GM19240 (cell line): ENCODE data around the gene DDX39A.

Experiments
- DNase-seq: peaks from one replicate; pipeline ENCODE4 v3.0.0; 2011; ENCODE audit warnings: low spot score; ENCODE audit not compliant: insufficient read length

Gene DDX39A

GRCh38 chr19:14434543-14435319 lies 15.6 kb upstream of the DDX39A start:
- DNase-seq, result no peak

- no peak for DNase-seq
Observed at GRCh38 chr19:14433554-14434501, 14.7 kb upstream of the DDX39A start.

- peak; percentile 41 for DNase-seq
Observed at GRCh38 chr19:14432791-14433553, 13.8 kb upstream of the DDX39A start, which contains the start of gene PKN1. PKN1 (plus strand) TSS chr19:14433306; CDS start chr19:14433522, 216 bp downstream.

DNA sequence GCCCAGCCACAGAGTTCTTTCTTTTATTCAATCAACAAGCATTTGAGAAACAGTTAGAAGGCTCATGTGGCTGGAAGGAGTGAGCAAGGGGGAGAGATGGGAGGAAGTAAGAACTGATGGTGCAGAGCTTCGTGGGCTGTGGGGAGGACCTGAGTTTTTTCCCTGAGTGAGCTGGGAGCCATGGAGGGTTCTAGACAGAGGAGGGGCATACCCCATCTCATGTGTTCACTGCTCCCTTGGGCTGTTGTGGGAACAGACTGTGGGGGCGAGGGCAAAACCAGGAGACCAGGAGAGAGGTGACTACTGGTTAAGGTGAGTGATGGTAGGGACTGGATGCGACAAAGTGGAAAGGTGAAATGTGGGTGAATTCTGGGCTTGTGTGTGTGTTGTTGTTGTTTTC lies 11.6 kb upstream of the DDX39A start:
- DNase-seq, result no peak

DNA sequence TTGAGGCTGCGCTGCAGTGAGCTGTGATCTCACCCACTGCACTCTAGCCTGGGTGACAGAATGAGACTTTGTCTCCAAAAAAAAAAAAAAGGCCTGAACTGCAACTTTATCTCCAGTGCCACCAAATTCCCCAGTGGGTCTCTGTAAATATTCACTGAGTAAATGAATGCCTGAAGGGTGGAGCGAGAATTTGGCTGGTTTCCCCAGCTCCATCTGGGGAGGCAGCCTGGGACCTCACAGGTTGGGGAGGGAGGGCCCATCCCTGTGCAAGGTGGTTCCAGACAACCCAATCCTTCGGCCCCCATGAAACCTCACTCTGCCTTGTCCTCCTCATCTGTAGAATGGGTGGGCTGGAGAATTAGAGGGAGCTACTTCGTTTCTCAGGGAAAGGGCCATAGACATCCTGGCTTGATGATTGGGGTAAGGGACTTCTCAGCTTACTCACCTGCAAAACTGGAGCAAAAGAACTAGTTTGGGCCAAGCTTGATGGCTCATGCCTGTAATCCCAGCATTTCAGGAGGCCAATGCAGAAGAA lies 9.8 kb upstream of the DDX39A start:
- DNase-seq, result no peak

DNA sequence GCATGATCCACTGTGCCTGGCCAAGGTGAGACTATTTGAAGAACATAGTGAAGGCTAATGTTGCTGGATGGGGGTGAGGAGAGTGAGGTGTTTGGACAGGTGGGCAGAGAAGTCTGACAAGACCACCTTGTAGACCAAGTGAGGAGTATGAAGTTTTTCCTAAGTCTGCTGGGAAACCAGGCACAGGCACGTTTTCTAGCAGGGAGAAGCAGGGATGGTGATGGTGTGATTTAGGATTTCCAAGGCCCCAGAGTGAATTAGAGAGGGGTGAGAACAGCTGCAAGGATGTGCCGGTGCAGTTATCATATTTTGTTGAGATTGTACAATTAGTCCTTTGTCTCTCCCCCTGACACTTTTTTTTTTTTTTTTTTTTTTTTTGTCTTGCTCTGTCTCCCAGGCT lies 8.3 kb upstream of the DDX39A start:
- DNase-seq, result no peak

- no peak for DNase-seq
Observed at GRCh38 chr19:14425696-14426138, 6.6 kb upstream of the DDX39A start.

DNA sequence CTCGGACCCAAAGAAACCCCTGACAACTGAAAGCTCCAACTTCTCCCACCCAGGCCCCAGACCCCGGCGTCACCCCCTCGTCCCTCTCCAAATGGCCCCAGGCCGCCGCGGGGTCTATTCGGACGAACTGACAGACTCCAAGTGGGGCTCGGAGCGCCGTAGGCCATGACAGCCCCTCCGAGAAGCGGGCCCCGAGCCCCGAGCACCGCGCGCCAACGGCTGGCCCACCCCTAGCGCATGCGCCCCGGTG lies 360 bp downstream of the DDX39A start:
- peak; percentile 81 for DNase-seq

DNA sequence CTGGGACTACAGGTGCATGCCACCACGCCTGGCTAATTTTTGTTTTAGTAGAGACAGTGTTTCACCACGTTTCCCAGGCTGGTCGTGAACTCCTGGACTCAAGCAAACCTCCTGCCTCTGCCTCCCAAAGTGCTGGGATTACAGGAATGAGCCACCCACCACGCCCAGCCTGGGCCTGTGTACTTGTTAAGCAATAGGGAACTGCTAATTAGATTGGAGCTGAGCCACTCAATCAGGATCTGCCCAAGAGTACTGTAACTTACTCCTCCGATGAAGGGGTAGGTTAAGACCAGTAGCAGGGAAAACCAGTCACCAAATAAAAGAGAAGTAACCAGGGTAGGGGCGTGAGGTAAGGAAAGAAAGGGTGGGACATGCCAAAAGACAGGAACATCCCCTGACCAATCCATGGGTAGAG lies 2.3 kb downstream of the DDX39A start:
- DNase-seq, result no peak

- DNase-seq, result no peak
Observed at GRCh38 chr19:14414926-14415690, 4.0 kb downstream of the DDX39A start.

DNA sequence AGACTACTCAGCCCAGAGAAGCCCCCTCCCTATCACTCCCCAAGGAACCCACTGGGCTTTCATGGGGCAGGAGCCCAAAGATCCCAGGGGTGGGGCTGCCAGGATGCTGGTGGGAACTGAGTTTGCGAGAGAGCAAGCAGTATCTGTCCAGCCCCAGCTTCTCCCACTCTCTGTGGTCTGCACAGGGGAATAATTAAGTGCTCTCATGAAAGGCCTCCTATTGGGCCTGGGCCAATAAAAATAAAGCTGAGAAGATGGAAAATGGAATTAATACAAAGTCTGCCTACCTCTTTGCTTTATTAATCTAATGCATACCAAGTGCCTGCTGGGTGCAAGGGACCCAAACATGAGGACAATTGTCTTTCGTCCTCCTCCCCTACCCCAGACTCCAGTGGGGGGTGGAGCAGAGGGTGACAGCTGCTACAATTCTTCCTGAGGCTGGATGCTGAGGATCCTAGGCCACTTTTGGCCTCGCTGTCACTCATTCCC lies 5.4 kb downstream of the DDX39A start:
- DNase-seq, result no peak

GRCh38 chr19:14412996-14413692 lies 6.0 kb downstream of the DDX39A start:
- DNase-seq, result no peak

GRCh38 chr19:14412324-14412995 lies 6.7 kb downstream of the DDX39A start:
- DNase-seq, result no peak

GRCh38 chr19:14411938-14412245 lies 7.2 kb downstream of the DDX39A start:
- DNase-seq, result no peak

DNA sequence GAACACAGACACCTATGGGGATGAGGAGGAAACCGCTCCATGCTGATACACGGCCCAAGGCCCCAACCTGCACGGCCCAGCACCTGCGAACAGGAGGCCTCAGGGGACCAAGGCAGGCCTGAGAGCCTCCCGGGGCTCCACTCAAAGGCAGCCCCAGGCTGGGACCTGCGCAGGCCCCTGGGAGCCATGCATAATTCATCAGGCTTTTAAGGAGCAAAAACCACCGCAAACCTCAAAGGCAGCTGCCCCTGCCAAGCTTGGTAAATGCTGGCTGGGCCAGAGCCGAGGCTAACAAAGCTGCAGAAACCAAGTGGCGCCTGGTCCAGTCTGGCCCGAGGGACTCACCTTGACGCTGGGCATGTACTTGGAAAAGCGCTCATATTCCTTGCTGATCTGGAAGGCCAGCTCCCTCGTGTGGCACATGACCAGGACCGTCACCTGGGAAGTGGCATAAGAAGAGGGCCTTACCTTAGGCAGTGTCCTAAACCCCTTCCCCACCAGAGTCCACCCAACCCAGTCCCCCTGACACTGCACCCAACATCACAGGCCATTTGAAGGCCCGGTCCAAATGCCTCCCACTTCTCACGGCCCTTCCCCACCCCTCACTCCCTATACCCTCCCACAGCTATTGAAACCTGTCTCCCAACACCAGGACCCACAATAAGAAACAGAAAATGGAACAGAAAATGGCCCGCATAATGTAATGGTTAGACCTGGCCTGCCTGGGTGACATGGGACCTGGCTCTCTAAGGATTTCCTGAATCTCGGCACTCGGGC lies 7.8 kb downstream of the DDX39A start:
- no peak for DNase-seq

GRCh38 chr19:14410091-14411051 lies 8.8 kb downstream of the DDX39A start:
- no peak for DNase-seq

DNA sequence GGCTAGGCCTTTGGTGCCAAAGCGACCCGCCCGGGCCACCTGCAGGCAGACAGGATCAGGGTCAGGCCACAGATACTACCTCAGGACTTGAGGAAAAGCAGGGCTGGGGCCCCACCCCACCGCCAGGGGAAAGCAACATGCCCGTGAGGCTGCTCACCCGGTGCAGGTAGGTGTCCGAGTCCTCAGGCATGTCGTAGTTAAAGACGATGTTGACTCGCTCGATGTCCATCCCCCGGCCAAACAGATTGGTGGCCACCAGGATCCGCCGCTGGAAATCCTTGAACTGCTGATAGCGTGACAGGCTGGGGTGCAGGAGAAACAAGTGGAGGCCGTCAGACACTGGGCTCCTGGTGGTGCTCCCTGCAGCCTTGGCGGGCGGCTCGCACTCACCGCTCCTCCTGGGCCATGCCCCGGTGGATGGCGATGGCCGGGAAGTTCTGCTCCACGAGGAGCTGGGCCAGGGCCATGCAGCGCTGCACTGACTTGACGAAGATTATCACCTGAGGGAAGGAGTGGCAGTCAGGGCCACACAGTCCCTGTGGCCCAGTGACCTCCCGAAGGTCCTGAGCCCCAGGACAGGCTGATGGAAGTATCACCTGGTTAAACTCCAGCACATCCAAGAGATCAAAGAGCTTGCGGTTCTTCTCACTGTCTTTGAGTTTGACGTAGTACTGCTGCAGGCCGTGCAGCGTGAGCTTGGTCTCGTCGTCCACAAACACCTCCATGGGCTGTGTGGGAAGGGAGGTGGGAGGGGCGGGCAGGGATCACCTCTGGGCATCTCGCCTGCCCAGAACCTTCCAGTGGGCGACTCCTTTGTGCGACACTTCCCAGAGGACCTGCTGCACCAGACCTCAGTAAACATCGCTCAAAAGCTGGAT lies 9.8 kb downstream of the DDX39A start:
- DNase-seq, result no peak
